Loucy (cell line): Measurements from ENCODE around the gene C3AR1.
A peak's percentile ranks its signal among the peaks of the same experiment; 100 is the strongest.

Source experiments
- H2AFZ ChIP-seq: fragments of 200-600 bp; sonication (generic); 2 replicates; pipeline ENCODE4 v1.6.0; 2016; ENCODE audit warnings: antibody characterized with exemption, mild to moderate bottlenecking, low read length, moderate library complexity
- H3F3A ChIP-seq: fragments of 200-600 bp; 2 replicates; pipeline ENCODE4 v1.6.0; 2016; ENCODE audit warnings: antibody characterized with exemption, low read depth, mild to moderate bottlenecking
- H3K27me3 ChIP-seq: fragments of 200-600 bp; sonication (generic); 2 replicates; pipeline ENCODE4 v1.6.1; 2014; ENCODE audit warnings: low read length, mild to moderate bottlenecking; ENCODE audit not compliant: insufficient read depth, poor library complexity, severe bottlenecking
- H3K36me3 ChIP-seq: fragments of 200-600 bp; sonication (generic); 2 replicates; pipeline ENCODE4 v1.6.1; 2016; ENCODE audit warnings: low read length; ENCODE audit not compliant: insufficient read depth
- H3K4me1 ChIP-seq: fragments of 200-600 bp; sonication (generic); 2 replicates; pipeline ENCODE4 v1.5.1; 2014; ENCODE audit warnings: low read length, mild to moderate bottlenecking; ENCODE audit not compliant: insufficient read depth, poor library complexity, severe bottlenecking
- H3K4me2 ChIP-seq: fragments of 200-600 bp; sonication (generic); 2 replicates; pipeline ENCODE4 v1.6.0; 2014; ENCODE audit warnings: antibody characterized with exemption, low read length, low read depth, mild to moderate bottlenecking; ENCODE audit not compliant: poor library complexity, severe bottlenecking
- H3K4me3 ChIP-seq: fragments of 200-600 bp; sonication (generic); 2 replicates; pipeline ENCODE4 v1.5.1; 2014; ENCODE audit warnings: low read length, mild to moderate bottlenecking, mixed read lengths; ENCODE audit not compliant: poor library complexity, severe bottlenecking
- H3K79me2 ChIP-seq: fragments of 200-600 bp; sonication (generic); 2 replicates; pipeline ENCODE4 v1.6.1; 2014; ENCODE audit warnings: low read length; ENCODE audit not compliant: insufficient read depth
- H3K9ac ChIP-seq: fragments of 200-600 bp; sonication (generic); 2 replicates; pipeline ENCODE4 v1.6.0; 2014; ENCODE audit warnings: mild to moderate bottlenecking, low read depth, low read length, moderate library complexity; ENCODE audit not compliant: poor library complexity, severe bottlenecking
- H3K9me2 ChIP-seq: fragments of 200-600 bp; sonication (generic); replicated peaks from 2 replicates; pipeline ENCODE4 v1.6.1; 2016; ENCODE audit warnings: low read depth, low read length, mixed read lengths
- H3K9me3 ChIP-seq: fragments of 200-600 bp; sonication (generic); 2 replicates; pipeline ENCODE4 v1.6.1; 2014; ENCODE audit warnings: mild to moderate bottlenecking, antibody characterized with exemption, low read length, low read depth; ENCODE audit not compliant: insufficient read depth
- H4K20me1 ChIP-seq: fragments of 200-600 bp; sonication (generic); 2 replicates; pipeline ENCODE4 v1.6.0; 2014; ENCODE audit warnings: antibody characterized with exemption, low read length, mild to moderate bottlenecking; ENCODE audit not compliant: insufficient read depth, poor library complexity, severe bottlenecking
- CTCF ChIP-seq: fragments of 200-600 bp; sonication (generic); conservative IDR thresholded peaks from 2 replicates; pipeline ENCODE4 v1.5.1; 2014; ENCODE audit warnings: mild to moderate bottlenecking, antibody characterized with exemption, low read length
- EZH2phosphoT487 ChIP-seq: fragments of 200-600 bp; IDR thresholded peaks from 2 replicates; pipeline ENCODE4 v1.6.1; 2018; ENCODE audit warnings: antibody characterized with exemption, mild to moderate bottlenecking, moderate library complexity, borderline replicate concordance

C3AR1 gene

GRCh38 chr12:8047842-8048241 lies 18.3 kb downstream of the C3AR1 start:
- H3K9ac ChIP-seq: no peak overlapping the region
- H4K20me1 ChIP-seq: no peaks in the 10 kb centered on the region
- peaks cover 8% of the 10 kb centered on the region for H3K4me1 ChIP-seq
- H2AFZ ChIP-seq: no peak overlapping the region
- TF ChIP-seq CTCF (no peak), EZH2phosphoT487 (no peak)
- no peaks in the 10 kb centered on the region for H3F3A ChIP-seq
- H3K4me2 ChIP-seq: no peak overlapping the region
- H3K4me3 ChIP-seq: no peak overlapping the region
- H3K9me3 ChIP-seq: no peaks in the 10 kb centered on the region
- H3K36me3 ChIP-seq: peaks cover 47% of the 10 kb centered on the region; the same call in 1 of the 2 replicates
- no peaks in the 10 kb centered on the region for H3K27me3 ChIP-seq
- no peaks in the 10 kb centered on the region for H3K79me2 ChIP-seq
- no peaks in the 10 kb centered on the region for H3K9me2 ChIP-seq

GRCh38 chr12:8045952-8046944 lies 19.9 kb downstream of the C3AR1 start:
- Histone ChIP-seq H4K20me1 (no peaks in the 10 kb centered on the region), H3F3A (no peaks in the 10 kb centered on the region), H3K27me3 (no peaks in the 10 kb centered on the region), H3K9me3 (no peaks in the 10 kb centered on the region), H3K9me2 (no peaks in the 10 kb centered on the region), H2AFZ (no peak overlapping the region), H3K4me3 (no peak overlapping the region), H3K36me3 (peaks cover 53% of the 10 kb centered on the region; the same call in 1 of the 2 replicates), H3K79me2 (no peaks in the 10 kb centered on the region), H3K4me1 (peaks cover 4% of the 10 kb centered on the region), H3K4me2 (no peak overlapping the region), H3K9ac (no peak overlapping the region)
- peak; percentile 90 for TF ChIP-seq CTCF
- no peak for TF ChIP-seq EZH2phosphoT487

- no peaks in the 10 kb centered on the region for H3F3A ChIP-seq
- H2AFZ ChIP-seq: no peak overlapping the region
- H3K4me1 ChIP-seq: peaks cover 32% of the 10 kb centered on the region
- H3K4me3 ChIP-seq: no peak overlapping the region
- H3K9ac ChIP-seq: no peak overlapping the region
- H3K79me2 ChIP-seq: no peaks in the 10 kb centered on the region; the same call in 1 of the 2 replicates
- no peaks in the 10 kb centered on the region for H3K27me3 ChIP-seq
- TF ChIP-seq CTCF (no peak), EZH2phosphoT487 (no peak)
- no peaks in the 10 kb centered on the region for H4K20me1 ChIP-seq
- no peaks in the 10 kb centered on the region for H3K9me3 ChIP-seq
- H3K36me3 ChIP-seq: peaks cover 23% of the 10 kb centered on the region; the same call in 1 of the 2 replicates
- no peak overlapping the region for H3K4me2 ChIP-seq
- H3K9me2 ChIP-seq: no peaks in the 10 kb centered on the region
Observed at GRCh38 chr12:8040791-8041190, 25.4 kb downstream of the C3AR1 start.
